ENCODE data around the gene LIPG.
"Not testable (repeated sequence)": the region's sequence is repeated elsewhere in the genome, so short reads cannot be mapped to it uniquely, and the experiment has no call there.

Gene LIPG

GRCh38 chr18:49563701-49564517 lies 2.1 kb downstream of the LIPG start:
- Histone ChIP-seq H3K4me1 (ENCODE audit: insufficient read depth, low read length) (peaks cover 9% of the 10 kb centered on the region), H3K27ac (ENCODE audit: low read length) (no peak overlapping the region), H3K9ac (ENCODE audit: low read depth, low read length) (no peak overlapping the region), H3K27me3 (ENCODE audit: insufficient read depth, low read length) (peaks cover 48% of the 10 kb centered on the region), H3K4me3 (ENCODE audit: low read length) (peak overlapping the region; percentile 92; the same call in 1 of the 2 replicates), H3K9me3 (ENCODE audit: insufficient read depth, low read depth, low read length) (no peaks in the 10 kb centered on the region; the same call in 1 of the 2 replicates), H3K36me3 (ENCODE audit: insufficient read depth, low read depth, low read length) (peaks cover 32% of the 10 kb centered on the region; the same call in 1 of the 2 replicates)

DNA sequence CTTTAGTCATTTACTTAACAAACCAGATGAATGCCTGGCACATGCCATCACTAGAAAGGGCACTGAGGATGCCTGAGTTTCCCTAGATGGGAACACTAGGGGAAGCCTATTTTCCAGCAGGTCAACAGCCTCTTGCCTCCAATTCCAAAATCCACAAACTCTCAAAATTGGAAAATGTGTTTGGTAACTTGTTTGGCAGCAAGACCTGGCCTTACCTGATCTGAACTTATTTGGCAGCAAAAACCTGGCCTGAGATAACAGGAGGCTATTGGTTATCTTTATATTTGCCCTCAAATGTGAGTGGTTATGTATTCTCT lies 2.6 kb downstream of the LIPG start:
- Histone ChIP-seq H3K27me3 (ENCODE audit: insufficient read depth, low read length) (peaks cover 48% of the 10 kb centered on the region), H3K4me1 (ENCODE audit: insufficient read depth, low read length) (peaks cover 9% of the 10 kb centered on the region), H3K36me3 (ENCODE audit: insufficient read depth, low read depth, low read length) (peaks cover 38% of the 10 kb centered on the region; the same call in 1 of the 2 replicates), H3K9ac (ENCODE audit: low read depth, low read length) (no peak overlapping the region), H3K9me3 (ENCODE audit: insufficient read depth, low read depth, low read length) (no peaks in the 10 kb centered on the region), H3K27ac (ENCODE audit: low read length) (no peak overlapping the region), H3K4me3 (ENCODE audit: low read length) (no peak overlapping the region)

GRCh38 chr18:49565101-49565500 lies 3.2 kb downstream of the LIPG start:
- Histone ChIP-seq H3K27me3 (ENCODE audit: insufficient read depth, low read length) (peaks cover 42% of the 10 kb centered on the region), H3K27ac (ENCODE audit: low read length) (no peak overlapping the region), H3K4me3 (ENCODE audit: low read length) (no peak overlapping the region), H3K36me3 (ENCODE audit: insufficient read depth, low read depth, low read length) (peaks cover 44% of the 10 kb centered on the region; the same call in 1 of the 2 replicates), H3K4me1 (ENCODE audit: insufficient read depth, low read length) (peaks cover 9% of the 10 kb centered on the region), H3K9ac (ENCODE audit: low read depth, low read length) (no peak overlapping the region), H3K9me3 (ENCODE audit: insufficient read depth, low read depth, low read length) (no peaks in the 10 kb centered on the region)

GRCh38 chr18:49565612-49566011 lies 3.8 kb downstream of the LIPG start:
- H3K9me3 ChIP-seq (ENCODE audit: insufficient read depth, low read depth, low read length): no peaks in the 10 kb centered on the region
- H3K4me1 ChIP-seq (ENCODE audit: insufficient read depth, low read length): peaks cover 9% of the 10 kb centered on the region
- H3K36me3 ChIP-seq (ENCODE audit: insufficient read depth, low read depth, low read length): peaks cover 48% of the 10 kb centered on the region; the same call in 1 of the 2 replicates
- no peak overlapping the region for H3K9ac ChIP-seq (ENCODE audit: low read depth, low read length)
- no peak overlapping the region for H3K27ac ChIP-seq (ENCODE audit: low read length)
- peaks cover 37% of the 10 kb centered on the region for H3K27me3 ChIP-seq (ENCODE audit: insufficient read depth, low read length)
- no peak overlapping the region for H3K4me3 ChIP-seq (ENCODE audit: low read length)

DNA sequence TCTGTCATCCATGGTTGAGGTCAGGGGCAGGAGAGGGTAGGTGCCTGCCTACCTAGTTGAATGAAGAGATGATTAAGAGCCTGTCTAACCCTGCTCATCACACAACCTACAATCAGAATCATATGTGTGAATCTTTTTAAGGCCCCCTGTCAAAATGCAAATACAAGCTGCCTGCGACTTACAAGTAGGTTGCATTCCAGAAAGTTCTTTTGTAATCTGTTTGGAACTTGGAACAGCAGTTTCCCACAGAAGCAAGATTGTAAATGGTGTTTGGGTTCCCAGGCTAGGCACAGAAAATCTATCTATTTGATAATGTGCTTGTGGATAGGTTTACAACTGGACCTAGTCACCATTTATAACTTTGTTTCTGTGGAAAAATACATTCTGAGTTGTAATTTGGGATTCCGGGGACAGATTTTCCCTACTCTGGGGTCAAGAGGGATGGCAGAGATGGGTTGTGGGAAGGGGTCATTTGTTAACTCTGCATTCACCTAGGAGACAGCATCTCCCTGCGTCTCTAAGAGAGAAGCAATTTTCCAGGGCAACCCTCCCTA lies 4.4 kb downstream of the LIPG start:
- no peak overlapping the region for H3K4me3 ChIP-seq (ENCODE audit: low read length)
- H3K9ac ChIP-seq (ENCODE audit: low read depth, low read length): no peak overlapping the region
- no peak overlapping the region for H3K27ac ChIP-seq (ENCODE audit: low read length)
- H3K36me3 ChIP-seq (ENCODE audit: insufficient read depth, low read depth, low read length): peaks cover 52% of the 10 kb centered on the region; the same call in 1 of the 2 replicates
- peaks cover 30% of the 10 kb centered on the region for H3K27me3 ChIP-seq (ENCODE audit: insufficient read depth, low read length)
- H3K9me3 ChIP-seq (ENCODE audit: insufficient read depth, low read depth, low read length): no peaks in the 10 kb centered on the region
- peaks cover 9% of the 10 kb centered on the region for H3K4me1 ChIP-seq (ENCODE audit: insufficient read depth, low read length)

DNA sequence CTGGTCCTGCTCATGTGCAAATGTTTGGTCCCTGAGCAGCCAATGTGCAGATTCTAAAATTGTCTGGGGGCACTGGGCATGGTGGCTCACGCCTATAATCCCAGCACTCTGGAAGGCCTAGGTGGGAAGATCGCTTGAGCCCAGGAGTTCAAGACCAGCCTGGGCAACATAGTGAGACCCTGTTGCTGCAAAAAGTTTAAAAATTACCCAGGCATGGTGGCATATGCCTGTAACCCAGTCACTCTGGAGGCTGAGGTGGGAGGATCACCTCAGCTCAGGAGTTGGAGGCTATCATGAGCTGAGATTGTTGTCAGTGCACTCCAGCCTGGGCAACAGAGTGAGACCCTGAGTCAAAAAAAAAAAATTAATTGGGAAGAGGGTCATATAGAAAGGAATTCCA lies 5.1 kb downstream of the LIPG start:
- H3K27ac ChIP-seq (ENCODE audit: low read length): no peak overlapping the region
- peaks cover 24% of the 10 kb centered on the region for H3K27me3 ChIP-seq (ENCODE audit: insufficient read depth, low read length)
- no peak overlapping the region for H3K4me3 ChIP-seq (ENCODE audit: low read length)
- H3K4me1 ChIP-seq (ENCODE audit: insufficient read depth, low read length): peaks cover 9% of the 10 kb centered on the region
- H3K9me3 ChIP-seq (ENCODE audit: insufficient read depth, low read depth, low read length): no peaks in the 10 kb centered on the region
- H3K9ac ChIP-seq (ENCODE audit: low read depth, low read length): no peak overlapping the region
- H3K36me3 ChIP-seq (ENCODE audit: insufficient read depth, low read depth, low read length): peaks cover 58% of the 10 kb centered on the region; the same call in 1 of the 2 replicates

DNA sequence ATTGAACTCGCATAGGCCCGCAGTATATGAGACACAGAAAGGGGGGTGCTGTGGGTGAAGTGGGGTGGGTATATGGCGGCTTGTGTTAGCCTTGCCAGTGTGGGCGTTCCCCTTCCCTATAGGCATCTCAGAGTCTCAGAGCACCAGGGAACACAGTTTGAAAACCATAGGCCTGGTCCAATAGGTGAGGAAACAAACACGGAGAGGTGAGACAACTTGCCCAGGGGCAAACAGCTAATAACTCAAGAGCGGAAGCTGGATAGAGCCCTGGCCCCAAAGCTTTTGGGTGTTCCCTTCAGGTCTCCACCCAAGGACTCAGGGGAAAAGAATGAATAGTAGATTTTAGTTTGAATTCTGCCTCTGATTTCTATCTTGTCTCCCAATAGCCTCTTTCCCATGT lies 7.9 kb downstream of the LIPG start:
- no peaks in the 10 kb centered on the region for H3K27me3 ChIP-seq (ENCODE audit: insufficient read depth, low read length)
- H3K9me3 ChIP-seq (ENCODE audit: insufficient read depth, low read depth, low read length): no peaks in the 10 kb centered on the region
- no peak overlapping the region for H3K9ac ChIP-seq (ENCODE audit: low read depth, low read length)
- H3K4me1 ChIP-seq (ENCODE audit: insufficient read depth, low read length): no peaks in the 10 kb centered on the region
- no peak overlapping the region for H3K4me3 ChIP-seq (ENCODE audit: low read length)
- no peak overlapping the region for H3K27ac ChIP-seq (ENCODE audit: low read length)
- peaks cover 69% of the 10 kb centered on the region; the same call in 1 of the 2 replicates for H3K36me3 ChIP-seq (ENCODE audit: insufficient read depth, low read depth, low read length)

DNA sequence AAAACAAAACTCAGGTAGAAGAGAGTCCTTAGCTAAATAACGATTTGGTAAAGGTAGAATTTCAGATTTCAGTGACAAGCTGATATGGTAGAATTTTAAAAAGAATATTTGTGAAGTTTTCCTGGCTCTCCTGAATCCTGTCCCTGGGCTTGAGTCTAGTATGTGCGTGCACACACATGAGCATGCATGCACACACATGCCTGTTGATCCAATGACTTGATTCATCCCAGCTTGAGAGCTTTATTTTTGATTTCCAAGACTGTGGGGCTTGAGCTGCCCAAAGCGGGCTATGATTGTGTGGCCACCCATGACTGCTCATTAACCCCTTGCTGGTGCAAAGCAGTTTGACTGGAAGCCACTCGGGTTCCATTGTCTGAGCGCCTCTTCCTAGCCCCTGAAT lies 9.0 kb downstream of the LIPG start:
- H3K36me3 ChIP-seq (ENCODE audit: insufficient read depth, low read depth, low read length): peaks cover 73% of the 10 kb centered on the region; the same call in 1 of the 2 replicates
- H3K9me3 ChIP-seq (ENCODE audit: insufficient read depth, low read depth, low read length): no peaks in the 10 kb centered on the region
- H3K27ac ChIP-seq (ENCODE audit: low read length): no peak overlapping the region
- no peak overlapping the region for H3K9ac ChIP-seq (ENCODE audit: low read depth, low read length)
- H3K4me1 ChIP-seq (ENCODE audit: insufficient read depth, low read length): no peaks in the 10 kb centered on the region
- no peaks in the 10 kb centered on the region for H3K27me3 ChIP-seq (ENCODE audit: insufficient read depth, low read length)
- no peak overlapping the region for H3K4me3 ChIP-seq (ENCODE audit: low read length)

- Histone ChIP-seq H3K9me3 (ENCODE audit: insufficient read depth, low read depth, low read length) (no peaks in the 10 kb centered on the region), H3K36me3 (ENCODE audit: insufficient read depth, low read depth, low read length) (peaks cover 54% of the 10 kb centered on the region; the same call in 1 of the 2 replicates), H3K9ac (ENCODE audit: low read depth, low read length) (no peak overlapping the region), H3K27ac (ENCODE audit: low read length) (no peak overlapping the region), H3K27me3 (ENCODE audit: insufficient read depth, low read length) (no peaks in the 10 kb centered on the region), H3K4me3 (ENCODE audit: low read length) (no peak overlapping the region), H3K4me1 (ENCODE audit: insufficient read depth, low read length) (no peaks in the 10 kb centered on the region)
These were observed 10.9 kb downstream of the LIPG start for GRCh38 chr18:49572611-49573345.

DNA sequence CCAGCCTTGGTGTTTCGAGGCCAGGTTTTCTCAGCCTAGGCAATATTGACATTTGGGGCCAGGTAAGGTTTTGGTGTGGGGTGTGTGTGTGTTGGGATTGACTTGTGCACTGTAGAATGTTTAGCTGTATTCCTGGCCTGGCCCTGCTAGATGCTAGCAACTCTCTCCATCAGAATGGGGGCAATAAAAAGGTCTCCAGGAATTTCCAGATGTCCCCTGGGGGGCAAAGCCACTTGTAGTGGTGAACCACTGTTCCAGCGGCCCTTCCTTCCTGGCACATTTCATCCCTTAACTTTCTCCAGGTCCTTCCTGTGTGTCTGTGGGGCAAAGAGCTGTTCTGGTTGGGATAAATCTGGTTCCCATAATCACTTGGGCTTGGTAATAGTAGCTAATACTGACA lies 12.0 kb downstream of the LIPG start:
- peaks cover 46% of the 10 kb centered on the region; the same call in 1 of the 2 replicates for H3K36me3 ChIP-seq (ENCODE audit: insufficient read depth, low read depth, low read length)
- no peaks in the 10 kb centered on the region for H3K27me3 ChIP-seq (ENCODE audit: insufficient read depth, low read length)
- H3K9ac ChIP-seq (ENCODE audit: low read depth, low read length): no peak overlapping the region
- H3K4me3 ChIP-seq (ENCODE audit: low read length): no peak overlapping the region
- no peak overlapping the region for H3K27ac ChIP-seq (ENCODE audit: low read length)
- no peaks in the 10 kb centered on the region for H3K9me3 ChIP-seq (ENCODE audit: insufficient read depth, low read depth, low read length)
- H3K4me1 ChIP-seq (ENCODE audit: insufficient read depth, low read length): no peaks in the 10 kb centered on the region

DNA sequence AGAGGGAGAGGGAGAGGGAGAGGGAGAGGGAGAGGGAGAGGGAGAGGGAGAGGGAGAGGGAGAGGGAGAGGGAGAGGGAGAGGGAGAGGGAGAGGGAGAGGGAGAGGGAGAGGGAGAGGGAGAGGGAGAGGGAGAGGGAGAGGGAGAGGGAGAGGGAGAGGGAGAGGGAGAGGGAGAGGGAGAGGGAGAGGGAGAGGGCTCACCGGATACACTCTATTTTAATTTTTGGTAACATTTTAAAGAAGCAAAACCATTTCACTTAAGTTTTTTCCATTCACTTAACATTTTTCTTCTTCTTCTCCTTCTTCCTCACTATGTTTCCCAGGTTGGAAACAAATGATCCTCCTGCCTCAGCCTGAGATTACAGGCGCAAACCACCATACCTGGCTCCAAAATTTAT lies 17.2 kb downstream of the LIPG start:
- H3K9ac ChIP-seq (ENCODE audit: low read depth, low read length); H3K27me3 ChIP-seq (ENCODE audit: insufficient read depth, low read length); H3K27ac ChIP-seq (ENCODE audit: low read length); H3K4me3 ChIP-seq (ENCODE audit: low read length); H3K4me1 ChIP-seq (ENCODE audit: insufficient read depth, low read length); H3K9me3 ChIP-seq (ENCODE audit: insufficient read depth, low read depth, low read length): not testable (repeated sequence)
- H3K36me3 ChIP-seq (ENCODE audit: insufficient read depth, low read depth, low read length): peaks cover 29% of the 10 kb centered on the region; the same call in 1 of the 2 replicates
